HEK293 (cell line): ENCODE results near the gene C22orf39.

Source experiments
- CTCF ChIA-PET: fragments of 350-600 bp; formaldehyde crosslinking; extraction: SDS; loops from one replicate; lab custom pipeline; 2021; ENCODE audit warnings: antibody characterized with exemption; lab: Yijun Ruan, JAX
- POLR2A ChIA-PET: fragments of 300-600 bp; formaldehyde crosslinking; extraction: SDS; loops from one replicate; lab custom pipeline; 2020; ENCODE audit warnings: antibody characterized with exemption, inconsistent platforms; lab: Yijun Ruan, JAX
- H3K27ac ChIP-seq: fragments of 200-500 bp; sonication (Bioruptor generic); 2 replicates; pipeline ENCODE4 v1.5.1; 2014; ENCODE audit warnings: low read depth, low read length, control low read depth, inconsistent platforms; ENCODE audit errors: extremely low read depth
- H3K36me3 ChIP-seq, 2 experiments: fragments of 200-500 bp in 1 of 2; sonication (Bioruptor generic) in 1 of 2; 1 replicate in 1 of 2; 2 replicates in 1 of 2; pipeline ENCODE4 v1.5.1; 2014 to 2017; ENCODE audit warnings: inconsistent platforms in 2 of 2, low read length in 2 of 2; ENCODE audit not compliant: control insufficient read depth in 2 of 2, insufficient read depth in 1 of 2
- H3K4me1 ChIP-seq: fragments of 200-500 bp; sonication (Bioruptor generic); 2 replicates; pipeline ENCODE4 v1.5.1; 2014; ENCODE audit warnings: mild to moderate bottlenecking, low read length, inconsistent platforms; ENCODE audit not compliant: control insufficient read depth, insufficient read depth
- H3K4me3 ChIP-seq: 2 replicates; pipeline ENCODE4 v1.5.1; 2011; ENCODE audit warnings: low read depth, mild to moderate bottlenecking, control low read depth, low read length, moderate library complexity
- H3K9me3 ChIP-seq: fragments of 200-500 bp; sonication (Bioruptor generic); 2 replicates; pipeline ENCODE4 v1.5.1; 2014; ENCODE audit warnings: low read depth, low read length, inconsistent platforms; ENCODE audit not compliant: control insufficient read depth, insufficient read depth
- CTCF ChIP-seq: fragments of 450-650 bp; formaldehyde crosslinking; IDR thresholded peaks from 2 replicates; pipeline ENCODE4 v1.5.1; 2016; ENCODE audit warnings: missing biosample characterization, missing genetic modification characterization
- GLIS1 ChIP-seq: fragments of 450-650 bp; formaldehyde crosslinking; IDR thresholded peaks from 2 replicates; pipeline ENCODE4 v1.5.1; 2016; ENCODE audit warnings: missing biosample characterization, missing genetic modification characterization
- GLIS2 ChIP-seq: fragments of 450-650 bp; formaldehyde crosslinking; IDR thresholded peaks from 2 replicates; pipeline ENCODE4 v1.5.1; 2016; ENCODE audit warnings: missing biosample characterization, missing genetic modification characterization
- IKZF3 ChIP-seq: fragments of 450-650 bp; IDR thresholded peaks from 2 replicates; pipeline ENCODE4 v1.5.0; 2018; ENCODE audit warnings: missing biosample characterization, mild to moderate bottlenecking, missing genetic modification characterization, moderate library complexity
- PATZ1 ChIP-seq: fragments of 450-650 bp; formaldehyde crosslinking; IDR thresholded peaks from 2 replicates; pipeline ENCODE4 v1.5.1; 2016; ENCODE audit warnings: missing biosample characterization, missing genetic modification characterization
- PRDM1 ChIP-seq: fragments of 450-650 bp; formaldehyde crosslinking; IDR thresholded peaks from 2 replicates; pipeline ENCODE4; 2016; ENCODE audit warnings: missing biosample characterization, missing genetic modification characterization
- SCRT2 ChIP-seq: fragments of 450-650 bp; formaldehyde crosslinking; IDR thresholded peaks from 2 replicates; pipeline ENCODE4 v1.5.1; 2016; ENCODE audit warnings: missing biosample characterization, missing genetic modification characterization
- ZBTB17 ChIP-seq: fragments of 450-650 bp; formaldehyde crosslinking; IDR thresholded peaks from 2 replicates; pipeline ENCODE4 v1.5.1; 2016; ENCODE audit warnings: missing biosample characterization, missing genetic modification characterization
- ZBTB21 ChIP-seq: fragments of 450-650 bp; formaldehyde crosslinking; IDR thresholded peaks from 2 replicates; pipeline ENCODE4 v1.5.1; 2017; ENCODE audit warnings: missing biosample characterization, missing genetic modification characterization
- ZNF174 ChIP-seq: fragments of 450-650 bp; formaldehyde crosslinking; IDR thresholded peaks from 2 replicates; pipeline ENCODE4 v1.5.0; 2017; ENCODE audit warnings: missing biosample characterization, mild to moderate bottlenecking, missing genetic modification characterization
- ZNF175 ChIP-seq: fragments of 450-650 bp; formaldehyde crosslinking; IDR thresholded peaks from 2 replicates; pipeline ENCODE4 v1.5.1; 2016; ENCODE audit warnings: missing biosample characterization, missing genetic modification characterization
- ZNF24 ChIP-seq: fragments of 450-650 bp; formaldehyde crosslinking; IDR thresholded peaks from 2 replicates; pipeline ENCODE4 v1.5.1; 2016; ENCODE audit warnings: missing biosample characterization, missing genetic modification characterization
- ZNF266 ChIP-seq: fragments of 450-650 bp; formaldehyde crosslinking; IDR thresholded peaks from 2 replicates; pipeline ENCODE4 v1.5.1; 2016; ENCODE audit warnings: missing biosample characterization, missing genetic modification characterization, low read depth
- ZNF274 ChIP-seq, 2 experiments: fragments of 200-500 bp in 1 of 2; fragments of 450-650 bp in 1 of 2; sonication (Bioruptor generic) in 1 of 2; formaldehyde crosslinking in 1 of 2; IDR thresholded peaks; 2 replicates each; pipeline versions ENCODE4 v1.5.1 to v1.6.1; 2014 to 2016; ENCODE audit warnings: borderline replicate concordance in 1 of 2, inconsistent platforms in 1 of 2, low read length in 1 of 2, missing biosample characterization in 1 of 2, missing genetic modification characterization in 1 of 2
- ZNF335 ChIP-seq: fragments of 450-650 bp; formaldehyde crosslinking; conservative IDR thresholded peaks from 2 replicates; pipeline ENCODE4 v1.5.1; 2016; ENCODE audit warnings: missing biosample characterization, missing genetic modification characterization
- ZNF341 ChIP-seq: fragments of 450-650 bp; formaldehyde crosslinking; IDR thresholded peaks from 2 replicates; pipeline ENCODE4; 2016; ENCODE audit warnings: low read depth, missing biosample characterization, missing genetic modification characterization
- ZNF558 ChIP-seq: fragments of 450-650 bp; formaldehyde crosslinking; IDR thresholded peaks from 2 replicates; pipeline ENCODE4 v1.5.1; 2016; ENCODE audit warnings: missing biosample characterization, missing genetic modification characterization
- ZNF596 ChIP-seq: fragments of 450-650 bp; IDR thresholded peaks from 2 replicates; pipeline ENCODE4 v1.5.0; 2018; ENCODE audit warnings: missing biosample characterization, mild to moderate bottlenecking, missing genetic modification characterization, moderate library complexity
- ZNF600 ChIP-seq: fragments of 450-650 bp; formaldehyde crosslinking; IDR thresholded peaks from 2 replicates; pipeline ENCODE4 v1.5.1; 2016; ENCODE audit warnings: missing biosample characterization, missing genetic modification characterization
- ZNF629 ChIP-seq: fragments of 450-650 bp; formaldehyde crosslinking; IDR thresholded peaks from 2 replicates; pipeline ENCODE4 v1.5.1; 2017; ENCODE audit warnings: missing biosample characterization, missing genetic modification characterization
- ZNF660 ChIP-seq: fragments of 450-650 bp; IDR thresholded peaks from 2 replicates; pipeline ENCODE4 v1.5.1; 2018; ENCODE audit warnings: missing biosample characterization, mild to moderate bottlenecking, missing genetic modification characterization
- ZNF707 ChIP-seq: fragments of 450-650 bp; formaldehyde crosslinking; IDR thresholded peaks from 2 replicates; pipeline ENCODE4 v1.5.1; 2016; ENCODE audit warnings: missing biosample characterization, missing genetic modification characterization
- ZNF747 ChIP-seq: fragments of 450-650 bp; formaldehyde crosslinking; IDR thresholded peaks from 2 replicates; pipeline ENCODE4 v1.5.1; 2016; ENCODE audit warnings: missing biosample characterization, missing genetic modification characterization
- TF ChIP-seq, protein P1 (sequence below): fragments of 450-650 bp; IDR thresholded peaks from 2 replicates; pipeline ENCODE4 v1.5.1; 2018; ENCODE audit warnings: missing biosample characterization, mild to moderate bottlenecking, missing genetic modification characterization
- TF ChIP-seq, protein P2 (sequence below): fragments of 450-650 bp; formaldehyde crosslinking; IDR thresholded peaks from 2 replicates; pipeline ENCODE4 v1.5.1; 2016; ENCODE audit warnings: missing biosample characterization, missing genetic modification characterization
- TF ChIP-seq, protein P3 (sequence below): fragments of 450-650 bp; formaldehyde crosslinking; IDR thresholded peaks from 2 replicates; pipeline ENCODE4 v1.5.1; 2016; ENCODE audit warnings: missing biosample characterization, missing genetic modification characterization, low read depth

Gene C22orf39

GRCh38 chr22:19430890-19431541, 16.5 kb downstream of the C22orf39 start (continued):
- peak; percentile 69 for TF ChIP-seq PATZ1 (tag by site-specific recombination)
- TF ChIP-seq ZNF274 (IDR thresholded peaks at IDR 0.05; ENCODE audit: low read length) = no peak
- TF ChIP-seq ZNF274 (tag by site-specific recombination; IDR thresholded peaks at IDR 0.05; ENCODE audit: borderline replicate concordance) = no peak
- peak; percentile 83 for TF ChIP-seq CTCF (tag by site-specific recombination)
- TF ChIP-seq SCRT2 (tag by site-specific recombination) = peak; percentile 58
- TF ChIP-seq IKZF3 (tag by site-specific recombination) = 0 out of 2 replicates have a peak, but pooled peaks have one; percentile 0
- TF ChIP-seq ZNF558 = no peak
- TF ChIP-seq, protein P1, sequence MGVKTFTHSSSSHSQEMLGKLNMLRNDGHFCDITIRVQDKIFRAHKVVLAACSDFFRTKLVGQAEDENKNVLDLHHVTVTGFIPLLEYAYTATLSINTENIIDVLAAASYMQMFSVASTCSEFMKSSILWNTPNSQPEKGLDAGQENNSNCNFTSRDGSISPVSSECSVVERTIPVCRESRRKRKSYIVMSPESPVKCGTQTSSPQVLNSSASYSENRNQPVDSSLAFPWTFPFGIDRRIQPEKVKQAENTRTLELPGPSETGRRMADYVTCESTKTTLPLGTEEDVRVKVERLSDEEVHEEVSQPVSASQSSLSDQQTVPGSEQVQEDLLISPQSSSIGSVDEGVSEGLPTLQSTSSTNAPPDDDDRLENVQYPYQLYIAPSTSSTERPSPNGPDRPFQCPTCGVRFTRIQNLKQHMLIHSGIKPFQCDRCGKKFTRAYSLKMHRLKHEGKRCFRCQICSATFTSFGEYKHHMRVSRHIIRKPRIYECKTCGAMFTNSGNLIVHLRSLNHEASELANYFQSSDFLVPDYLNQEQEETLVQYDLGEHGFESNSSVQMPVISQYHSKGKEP (tag by site-specific recombination) = no peak
- TF ChIP-seq ZNF175 (tag by site-specific recombination) = no peak
- TF ChIP-seq GLIS2 (tag by site-specific recombination) = peak; percentile 30; the same call in 1 of the 2 replicates
- peak; percentile 42 for TF ChIP-seq ZNF335 (tag by site-specific recombination)
- no peak for TF ChIP-seq ZNF747 (tag by site-specific recombination)
- TF ChIP-seq ZBTB21 (tag by site-specific recombination) = 0 out of 2 replicates have a peak, but pooled peaks have one; percentile 4
- no peak for TF ChIP-seq ZNF707 (tag by site-specific recombination)
- TF ChIP-seq ZNF341 (tag by site-specific recombination) = 0 out of 2 replicates have a peak, but pooled peaks have one; percentile 1
- TF ChIP-seq PRDM1 (tag by site-specific recombination) = no peak
- no peak for TF ChIP-seq ZNF174 (tag by site-specific recombination)

- POLR2A ChIA-PET = interaction anchor here (1.7 to 3.7 kb wide), 4 partner anchors 16 to 252 kb away, joined by 4 to 22 read pairs (median 14); partner anchors contain the start of genes C22orf39, CDC45, SLC25A1 and UFD1
- CTCF ChIA-PET = interaction anchor here (1.3 kb wide), 1 partner anchor 285 kb away, joined by 3 read pairs; the partner anchor contains the start of gene ESS2
- H3K36me3 ChIP-seq = peaks cover 0 to 39% of the 10 kb centered on the region in 2 experiments; a peak in 2 of 3 replicates
- no peaks in the 10 kb centered on the region; the same call in 1 of the 2 replicates for H3K4me1 ChIP-seq
- H3K9me3 ChIP-seq = no peaks in the 10 kb centered on the region
- H3K27ac ChIP-seq = peak overlapping the region; percentile 59
- H3K4me3 ChIP-seq = peak overlapping the region; percentile 90
- no peak for TF ChIP-seq ZNF596 (tag by site-specific recombination)
- peak; percentile 61; the same call in 1 of the 2 replicates for TF ChIP-seq ZNF600 (tag by site-specific recombination)
- peak; percentile 75 for TF ChIP-seq ZNF629 (tag by site-specific recombination)
- TF ChIP-seq ZBTB17 (tag by site-specific recombination) = peak; percentile 88
- TF ChIP-seq GLIS1 (tag by site-specific recombination) = peak; percentile 62
- peak; percentile 96 for TF ChIP-seq ZNF660
- TF ChIP-seq, protein P2, sequence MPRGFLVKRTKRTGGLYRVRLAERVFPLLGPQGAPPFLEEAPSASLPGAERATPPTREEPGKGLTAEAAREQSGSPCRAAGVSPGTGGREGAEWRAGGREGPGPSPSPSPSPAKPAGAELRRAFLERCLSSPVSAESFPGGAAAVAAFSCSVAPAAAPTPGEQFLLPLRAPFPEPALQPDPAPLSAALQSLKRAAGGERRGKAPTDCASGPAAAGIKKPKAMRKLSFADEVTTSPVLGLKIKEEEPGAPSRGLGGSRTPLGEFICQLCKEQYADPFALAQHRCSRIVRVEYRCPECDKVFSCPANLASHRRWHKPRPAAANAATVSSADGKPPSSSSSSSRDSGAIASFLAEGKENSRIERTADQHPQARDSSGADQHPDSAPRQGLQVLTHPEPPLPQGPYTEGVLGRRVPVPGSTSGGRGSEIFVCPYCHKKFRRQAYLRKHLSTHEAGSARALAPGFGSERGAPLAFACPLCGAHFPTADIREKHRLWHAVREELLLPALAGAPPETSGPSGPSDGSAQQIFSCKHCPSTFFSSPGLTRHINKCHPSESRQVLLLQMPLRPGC (tag by site-specific recombination) = 0 out of 2 replicates have a peak, but pooled peaks have one; percentile 7
- TF ChIP-seq, protein P3, sequence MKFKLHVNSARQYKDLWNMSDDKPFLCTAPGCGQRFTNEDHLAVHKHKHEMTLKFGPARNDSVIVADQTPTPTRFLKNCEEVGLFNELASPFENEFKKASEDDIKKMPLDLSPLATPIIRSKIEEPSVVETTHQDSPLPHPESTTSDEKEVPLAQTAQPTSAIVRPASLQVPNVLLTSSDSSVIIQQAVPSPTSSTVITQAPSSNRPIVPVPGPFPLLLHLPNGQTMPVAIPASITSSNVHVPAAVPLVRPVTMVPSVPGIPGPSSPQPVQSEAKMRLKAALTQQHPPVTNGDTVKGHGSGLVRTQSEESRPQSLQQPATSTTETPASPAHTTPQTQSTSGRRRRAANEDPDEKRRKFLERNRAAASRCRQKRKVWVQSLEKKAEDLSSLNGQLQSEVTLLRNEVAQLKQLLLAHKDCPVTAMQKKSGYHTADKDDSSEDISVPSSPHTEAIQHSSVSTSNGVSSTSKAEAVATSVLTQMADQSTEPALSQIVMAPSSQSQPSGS (tag by site-specific recombination) = peak; percentile 71
- TF ChIP-seq ZBTB21 (tag by site-specific recombination) = peak; percentile 71; the same call in 1 of the 2 replicates
- TF ChIP-seq ZNF266 (tag by site-specific recombination) = no peak
- 0 out of 2 replicates have a peak, but pooled peaks have one; percentile 19 for TF ChIP-seq ZNF24 (tag by site-specific recombination)
These were observed 17.3 kb downstream of the C22orf39 start for GRCh38 chr22:19429950-19430889.
